HepG2 (cell line): ENCODE results near the gene NOP9. TPM values are rescaled to one million over a fixed set of nuclear protein-coding genes. Genes with fewer than 3 reads are reported as not detected.

Source experiments
- ARID5B ChIP-seq: IDR thresholded peaks from 2 replicates; pipeline ENCODE4 v1.4.0; 2020; ENCODE audit warnings: mild to moderate bottlenecking, missing genetic modification reagents
- ELK4 ChIP-seq: sonication (generic); formaldehyde crosslinking; IDR thresholded peaks from 2 replicates; pipeline ENCODE4 v1.9.0; 2021; ENCODE audit warnings: missing genetic modification reagents, borderline replicate concordance
- FOXA1 ChIP-seq, 2 experiments: fragments of 450-650 bp in 1 of 2; sonication (generic) in 1 of 2; formaldehyde crosslinking in 1 of 2; IDR thresholded peaks; 2 replicates each; pipeline versions ENCODE4 v1.4.0 to v1.6.1; 2016 to 2020; ENCODE audit warnings: missing genetic modification reagents in 1 of 2
- FOXP1 ChIP-seq, 2 experiments: fragments of 450-650 bp in 1 of 2; IDR thresholded peaks; 2 replicates each; pipeline ENCODE4 v1.6.1; 2017 to 2018; ENCODE audit warnings: antibody characterized with exemption in 1 of 2
- HMGA1 ChIP-seq: sonication (generic); formaldehyde crosslinking; conservative IDR thresholded peaks from 2 replicates; pipeline ENCODE4 v1.4.0; 2020; ENCODE audit warnings: missing genetic modification reagents
- HNRNPLL ChIP-seq: fragments of 200-400 bp; formaldehyde crosslinking; IDR thresholded peaks from 2 replicates; pipeline ENCODE4 v1.6.1; 2017; ENCODE audit warnings: mild to moderate bottlenecking, low read depth, low read length; ENCODE audit not compliant: poor library complexity, severe bottlenecking
- LBX2 ChIP-seq: sonication (generic); formaldehyde crosslinking; IDR thresholded peaks from 2 replicates; pipeline ENCODE4 v1.5.0; 2020; ENCODE audit warnings: missing genetic modification reagents, mild to moderate bottlenecking, borderline replicate concordance
- MIXL1 ChIP-seq: IDR thresholded peaks from 2 replicates; pipeline ENCODE4 v1.6.1; 2016
- MYC ChIP-seq: sonication (generic); formaldehyde crosslinking; IDR thresholded peaks from 2 replicates; pipeline ENCODE4 v1.9.0; 2021; ENCODE audit warnings: missing genetic modification reagents, borderline replicate concordance
- PAX8 ChIP-seq: sonication (generic); formaldehyde crosslinking; IDR thresholded peaks from 2 replicates; pipeline ENCODE4 v1.8.0; 2022; ENCODE audit warnings: mild to moderate bottlenecking, missing genetic modification reagents, borderline replicate concordance
- PCBP1 ChIP-seq: fragments of 200-400 bp; formaldehyde crosslinking; IDR thresholded peaks from 2 replicates; pipeline ENCODE4 v1.6.1; 2017; ENCODE audit warnings: mild to moderate bottlenecking, low read depth, low read length, borderline replicate concordance
- YEATS4 ChIP-seq: sonication (generic); formaldehyde crosslinking; IDR thresholded peaks from 2 replicates; pipeline ENCODE4 v1.4.0; 2020; ENCODE audit warnings: missing genetic modification reagents, borderline replicate concordance
- ZEB1 ChIP-seq: IDR thresholded peaks from 2 replicates; pipeline ENCODE4 v1.6.1; 2012; ENCODE audit warnings: mild to moderate bottlenecking, low read depth, inconsistent platforms; ENCODE audit not compliant: insufficient replicate concordance
- ZHX1 ChIP-seq: sonication (generic); formaldehyde crosslinking; IDR thresholded peaks from 2 replicates; pipeline ENCODE4 v1.8.1; 2022; ENCODE audit warnings: low read depth, mild to moderate bottlenecking, missing genetic modification reagents
- ZNF18 ChIP-seq: sonication (generic); formaldehyde crosslinking; IDR thresholded peaks from 2 replicates; pipeline ENCODE4 v1.8.0; 2022; ENCODE audit warnings: mild to moderate bottlenecking, missing genetic modification reagents; ENCODE audit not compliant: insufficient replicate concordance
- ZNF230 ChIP-seq: sonication (generic); formaldehyde crosslinking; IDR thresholded peaks from 2 replicates; pipeline ENCODE4 v1.4.0; 2020; ENCODE audit warnings: mild to moderate bottlenecking, missing genetic modification reagents
- polyA plus RNA-seq, 8 experiments: library from polyadenylated mRNA; depleted of rRNA in 3 of 8; stranded (reverse) in 7 of 8; unstranded in 1 of 8; fragments of >200 nt; fragmentation: Illumina TruSeq in 4 of 8; extraction: Trizol in 4 of 8; gene quantifications; 2 replicates each; pipeline versions ENCODE4 v1.2.1 to v1.2.3, GENCODE V29; 2011 to 2016; ENCODE audit warnings: low read depth in 4 of 8, missing spikeins in 1 of 8, mixed read lengths in 1 of 8; ENCODE audit not compliant: insufficient read depth in 1 of 8
- total RNA-seq, 5 experiments: library from RNA; depleted of rRNA; stranded (reverse); fragments of >200 nt; fragmentation: Illumina TruSeq; extraction: Trizol; gene quantifications; 2 replicates each; pipeline ENCODE4 v1.2.3, GENCODE V29; 2016; ENCODE audit warnings: low read depth in 1 of 5
- TF ChIP-seq, protein P1 (sequence below): sonication (generic); formaldehyde crosslinking; IDR thresholded peaks from 2 replicates; pipeline ENCODE4 v1.5.0; 2020; ENCODE audit warnings: missing genetic modification reagents

NOP9 gene
- total and polyA plus RNA-seq, 2 of the 13 experiments (the other 11 are each of a cell fraction or from before 2014, with no cell fraction given): 24.5 to 61.6 TPM

DNA sequence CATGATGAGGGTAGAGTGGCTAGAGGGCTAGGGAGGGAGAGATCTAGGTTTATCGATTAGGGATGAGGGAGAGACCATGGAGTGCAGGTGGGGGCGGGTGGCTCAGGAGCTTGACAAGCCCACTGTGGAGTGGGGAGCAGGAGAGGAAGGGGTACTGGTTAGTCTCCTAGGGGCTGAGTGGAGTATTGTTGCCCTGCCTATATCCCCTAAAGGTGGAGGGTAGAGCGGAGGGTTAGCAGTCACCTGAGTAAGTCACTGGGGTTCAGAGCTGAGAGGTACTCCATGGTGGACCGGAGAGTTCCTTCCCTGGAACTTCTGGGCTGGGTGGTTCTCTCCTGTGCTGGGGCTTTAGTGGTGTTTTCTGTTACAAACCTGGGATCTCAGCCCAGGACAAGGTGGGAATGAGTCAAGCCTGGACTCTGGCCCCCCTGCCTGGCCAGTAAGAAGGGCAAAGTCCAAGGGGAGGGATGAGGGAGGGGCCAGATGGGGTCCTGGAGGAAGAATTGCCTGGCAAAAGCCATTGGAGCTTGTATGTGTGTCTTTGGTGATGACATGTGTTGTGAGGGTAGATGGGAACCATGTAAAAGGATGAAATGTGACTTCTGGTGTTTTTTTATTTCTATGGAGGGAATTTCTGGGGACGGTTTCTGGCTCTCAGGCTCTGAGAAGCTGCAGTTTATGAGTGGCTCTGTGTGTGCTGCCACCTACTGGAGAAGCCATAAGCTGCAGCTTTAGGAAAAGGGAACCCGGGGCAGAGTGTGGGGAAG, 8.1 kb downstream of the NOP9 start, which contains the start of gene CIDEB (continued):
- TF ChIP-seq LBX2 (CRISPR knock-in tag) (peak; percentile 13; the same call in 1 of the 2 replicates), PAX8 (CRISPR knock-in tag) (no peak), ZNF18 (no peak), ZHX1 (peak; percentile 78), HMGA1 (CRISPR knock-in tag) (no peak), FOXP1 (IDR thresholded peaks at IDR 0.05) (no peak), FOXP1 (CRISPR knock-in tag; IDR thresholded peaks at IDR 0.05) (peak; percentile 54), MYC (CRISPR knock-in tag) (peak; percentile 77; the same call in 1 of the 2 replicates), YEATS4 (CRISPR knock-in tag) (peak; percentile 95; the same call in 1 of the 2 replicates), MIXL1 (CRISPR knock-in tag) (peak; percentile 96), PCBP1 (no peak), HNRNPLL (no peak), ELK4 (CRISPR knock-in tag) (no peak), ARID5B (CRISPR knock-in tag) (peak; percentile 93), ZNF230 (CRISPR knock-in tag) (peak; percentile 82), FOXA1 (IDR thresholded peaks at IDR 0.05) (no peak), FOXA1 (CRISPR knock-in tag; IDR thresholded peaks at IDR 0.05) (peak; percentile 50), ZEB1 (no peak)
- TF ChIP-seq, protein P1, sequence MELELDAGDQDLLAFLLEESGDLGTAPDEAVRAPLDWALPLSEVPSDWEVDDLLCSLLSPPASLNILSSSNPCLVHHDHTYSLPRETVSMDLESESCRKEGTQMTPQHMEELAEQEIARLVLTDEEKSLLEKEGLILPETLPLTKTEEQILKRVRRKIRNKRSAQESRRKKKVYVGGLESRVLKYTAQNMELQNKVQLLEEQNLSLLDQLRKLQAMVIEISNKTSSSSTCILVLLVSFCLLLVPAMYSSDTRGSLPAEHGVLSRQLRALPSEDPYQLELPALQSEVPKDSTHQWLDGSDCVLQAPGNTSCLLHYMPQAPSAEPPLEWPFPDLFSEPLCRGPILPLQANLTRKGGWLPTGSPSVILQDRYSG (CRISPR knock-in tag): no peak; the same call in 1 of the 2 replicates
